ENCODE data around the gene CHMP5.

The CHMP5 gene

DNA sequence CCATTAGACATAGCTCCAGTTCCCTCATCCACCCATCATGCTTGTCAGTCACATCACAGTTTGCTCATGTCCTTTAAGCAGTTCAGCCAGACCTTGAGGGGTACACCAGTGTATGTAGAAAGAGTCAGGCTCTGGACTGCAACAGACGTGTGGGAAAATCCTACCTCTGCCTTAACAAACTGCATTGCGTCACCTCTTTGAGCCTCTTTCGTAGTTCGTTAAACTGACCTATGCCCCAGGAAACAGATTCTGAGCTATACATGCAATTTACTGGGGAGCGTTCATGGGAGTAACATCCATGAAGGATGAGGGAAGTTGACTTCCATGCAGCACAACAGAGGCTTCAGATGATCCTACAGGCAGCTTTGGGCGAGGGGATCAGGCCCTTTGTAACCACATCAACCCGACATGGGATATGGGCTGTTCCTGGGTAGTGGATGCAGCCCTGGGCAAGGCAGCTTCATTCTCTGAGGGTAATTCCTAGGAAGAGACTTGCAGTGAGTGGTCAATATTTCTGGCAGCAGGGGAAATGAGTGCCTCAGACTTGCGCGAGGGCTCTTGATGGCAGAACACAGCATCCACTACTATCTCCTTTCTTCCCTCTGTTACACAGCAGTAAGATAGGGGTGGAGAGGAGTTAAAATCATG is 20.6 kb upstream of the CHMP5 start:
- DNase-seq (ENCODE audit: low spot score), result no peak

DNA sequence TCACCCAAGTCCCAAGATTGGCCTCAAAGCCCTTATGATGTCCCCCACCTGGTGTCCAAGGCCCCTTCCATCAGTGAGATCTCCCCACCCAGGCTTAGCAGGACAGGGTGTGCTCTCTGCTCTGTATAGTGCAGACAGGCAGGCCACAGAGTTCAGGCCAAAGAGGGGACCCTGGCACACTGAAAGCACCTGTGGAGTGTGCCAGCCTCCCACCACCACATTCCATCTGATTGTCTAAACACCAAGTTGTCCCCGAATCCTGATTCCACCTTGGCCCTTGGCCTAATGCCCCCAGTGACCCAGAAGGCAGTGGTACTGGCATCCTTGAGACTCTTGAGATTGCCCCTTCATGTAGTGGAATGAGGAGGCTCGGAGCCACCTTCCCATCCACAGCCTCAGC is 19.5 kb upstream of the CHMP5 start:
- no peak for DNase-seq (ENCODE audit: low spot score)

DNA sequence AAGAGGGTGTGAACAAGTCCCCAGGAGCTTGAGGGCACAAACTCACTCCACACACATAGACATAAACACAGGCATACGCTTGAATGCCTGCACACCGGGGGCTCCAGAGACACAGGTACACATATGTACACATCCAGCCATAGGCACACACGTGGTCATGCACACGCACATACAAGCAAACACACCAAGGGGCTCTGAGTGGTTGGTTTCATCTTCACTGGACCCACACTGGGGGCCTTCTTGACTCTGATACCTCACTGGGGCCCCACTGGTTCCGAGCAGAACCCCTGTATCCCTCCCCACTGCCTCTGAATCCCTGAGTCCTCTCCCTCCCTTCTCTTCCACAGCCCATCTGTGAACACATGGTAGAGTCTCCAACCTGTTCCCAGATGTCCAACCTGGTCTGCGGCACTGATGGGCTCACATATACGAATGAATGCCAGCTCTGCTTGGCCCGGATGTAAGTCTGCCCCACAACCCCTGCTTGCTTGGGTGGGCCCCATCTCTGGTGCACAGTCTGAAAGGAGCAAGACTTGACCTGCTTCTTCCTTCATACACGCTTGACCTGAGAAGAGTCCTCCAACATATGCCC is 18.5 kb upstream of the CHMP5 start:
- no peak for DNase-seq (ENCODE audit: low spot score)

DNA sequence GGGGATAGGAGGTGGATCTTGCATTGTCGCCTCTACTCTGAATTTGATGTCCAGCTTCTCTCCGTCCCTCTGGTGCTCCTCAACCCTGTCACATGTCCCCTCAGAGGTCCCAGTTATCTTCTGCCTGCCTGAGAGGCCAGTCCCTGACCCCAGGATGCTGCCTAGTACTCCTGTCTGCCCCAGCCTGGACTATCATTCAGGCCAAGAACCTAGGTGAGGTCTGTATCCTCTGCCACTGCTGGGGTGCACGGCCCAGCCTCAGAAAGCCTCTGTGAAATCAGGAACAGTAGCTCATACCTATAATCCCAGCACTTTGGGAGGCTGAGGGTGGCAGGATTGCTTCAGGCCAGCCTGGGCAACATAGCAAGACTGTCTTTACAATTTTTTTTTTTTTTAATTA is 16.2 kb upstream of the CHMP5 start:
- no peak for DNase-seq (ENCODE audit: low spot score)

DNA sequence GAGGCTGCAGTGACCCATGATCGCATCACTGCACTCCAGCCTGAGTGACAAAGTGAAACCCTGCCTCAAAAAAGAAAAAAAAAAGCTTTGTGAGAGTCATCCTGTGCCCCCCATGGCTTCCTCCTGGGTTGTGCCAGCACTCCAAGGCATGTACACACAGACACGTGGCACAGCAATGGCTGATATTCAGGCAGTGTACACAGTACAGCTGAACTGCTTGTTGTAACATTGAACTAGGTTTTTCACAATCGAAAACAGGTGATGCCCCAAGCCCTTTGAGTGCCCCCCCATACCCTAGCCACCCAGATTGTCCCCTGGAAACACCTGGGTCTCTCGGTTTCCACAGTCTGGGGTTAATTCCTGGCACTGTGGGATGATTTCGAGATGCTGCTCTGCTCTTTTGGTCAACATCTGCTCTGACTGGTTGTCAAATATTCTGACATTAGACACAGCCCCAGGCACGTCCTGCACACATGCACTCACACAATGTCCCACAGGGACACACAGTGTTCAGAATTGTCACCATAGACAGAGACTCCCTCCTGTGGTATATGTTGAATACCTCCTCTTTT is 15.7 kb upstream of the CHMP5 start:
- no peak for DNase-seq (ENCODE audit: low spot score)

DNA sequence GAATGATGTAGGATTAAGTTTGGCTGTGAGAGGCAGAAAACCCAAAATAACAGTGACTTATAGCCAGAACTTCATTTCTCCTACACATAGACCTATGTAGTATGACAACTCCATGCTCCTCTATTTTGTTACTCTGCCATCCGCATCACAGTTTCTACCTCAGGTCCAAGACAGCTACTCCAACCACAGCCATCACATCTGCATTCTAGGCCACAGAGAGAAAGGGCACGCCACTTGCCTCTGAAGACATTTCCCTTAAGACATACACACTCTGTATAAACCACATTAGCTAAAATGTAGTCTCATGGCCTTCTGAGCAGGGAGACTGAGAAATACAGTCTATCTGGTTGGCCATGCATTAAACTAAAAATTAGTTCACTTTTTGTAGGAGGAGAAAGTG is 14.9 kb upstream of the CHMP5 start:
- no peak for DNase-seq (ENCODE audit: low spot score)

DNA sequence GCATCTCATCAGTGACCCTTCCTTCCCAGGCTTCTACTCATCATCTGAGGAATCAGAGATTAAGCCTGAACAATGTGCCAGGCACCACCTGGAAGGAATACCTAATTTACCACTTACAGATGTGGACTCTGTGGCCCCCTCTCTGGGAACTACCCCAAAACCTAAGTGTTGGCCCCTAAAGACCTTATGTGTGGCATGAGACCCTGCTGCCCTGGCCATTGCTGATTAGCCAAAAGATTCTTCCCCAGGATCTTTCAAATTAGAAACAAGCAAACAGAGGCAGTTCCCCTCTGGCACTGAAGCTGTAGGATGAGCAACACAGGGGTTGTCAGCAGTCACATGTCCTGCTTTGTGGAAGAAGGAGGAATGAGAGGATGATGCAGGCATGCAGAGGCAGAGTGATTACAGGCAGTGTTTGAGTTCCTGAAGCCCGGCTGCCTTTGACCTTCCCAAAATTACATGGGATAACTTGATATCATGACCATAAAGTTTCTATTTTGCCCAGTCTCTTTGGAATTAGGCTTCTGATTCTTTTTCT is 14.3 kb upstream of the CHMP5 start:
- no peak for DNase-seq (ENCODE audit: low spot score)

DNA sequence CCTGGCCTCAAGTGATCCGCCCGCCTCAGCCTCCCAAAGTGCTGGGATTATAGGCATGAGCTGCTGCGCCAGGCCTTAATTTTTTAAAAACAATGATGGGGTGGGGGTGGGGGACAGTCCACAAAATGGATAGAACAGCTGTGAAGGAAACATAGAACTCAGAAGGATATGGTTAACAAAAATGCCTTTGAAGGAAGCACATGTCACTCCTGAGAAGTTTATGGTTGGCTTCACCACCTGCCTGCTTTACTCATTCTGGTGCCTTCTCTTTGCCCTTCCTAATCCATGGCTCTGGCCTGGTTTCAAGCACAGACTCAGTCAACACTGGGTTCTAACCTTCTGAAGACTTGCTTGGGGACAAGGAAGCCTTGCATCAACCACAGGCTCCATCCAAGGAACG is 10.6 kb upstream of the CHMP5 start:
- DNase-seq (ENCODE audit: low spot score), result no peak

DNA sequence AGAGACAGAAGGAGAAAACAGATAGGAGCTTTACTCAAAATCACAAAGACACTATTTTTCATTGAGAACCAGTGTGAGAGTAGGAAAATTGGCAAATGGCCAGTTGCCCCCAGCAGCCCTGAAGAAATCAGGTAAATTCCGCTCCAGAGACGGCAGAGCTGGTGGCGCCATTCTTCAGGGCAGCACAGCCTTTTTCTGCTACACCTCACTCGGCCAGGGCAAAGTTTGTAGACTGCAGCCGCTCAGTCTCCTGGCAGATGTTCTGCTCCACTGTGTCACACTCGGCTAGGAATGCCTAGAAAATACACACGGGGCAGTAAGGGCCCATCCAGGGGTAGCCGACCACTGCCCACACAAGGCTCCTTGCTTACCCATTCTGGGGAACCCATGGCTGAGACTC is 9.8 kb upstream of the CHMP5 start:
- no peak for DNase-seq (ENCODE audit: low spot score)

DNA sequence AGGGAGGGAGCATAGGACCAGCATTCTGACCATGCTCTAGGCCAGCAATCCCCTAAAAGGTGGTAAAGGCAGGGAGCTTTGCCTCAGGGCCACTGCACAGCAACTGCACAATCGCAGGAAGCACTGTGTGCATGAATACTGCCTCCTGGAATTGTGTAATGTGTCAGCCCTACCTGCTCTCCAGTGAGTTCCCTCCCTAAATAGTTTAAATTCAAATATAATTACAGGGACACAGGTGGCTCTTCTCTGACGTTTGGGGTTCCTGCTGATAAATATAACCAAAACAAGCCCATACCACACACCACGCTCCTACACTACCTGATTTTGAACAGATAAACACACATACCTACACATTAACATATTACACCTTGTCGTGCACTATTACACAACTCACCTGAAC is 9.4 kb upstream of the CHMP5 start:
- DNase-seq (ENCODE audit: low spot score), result no peak

DNA sequence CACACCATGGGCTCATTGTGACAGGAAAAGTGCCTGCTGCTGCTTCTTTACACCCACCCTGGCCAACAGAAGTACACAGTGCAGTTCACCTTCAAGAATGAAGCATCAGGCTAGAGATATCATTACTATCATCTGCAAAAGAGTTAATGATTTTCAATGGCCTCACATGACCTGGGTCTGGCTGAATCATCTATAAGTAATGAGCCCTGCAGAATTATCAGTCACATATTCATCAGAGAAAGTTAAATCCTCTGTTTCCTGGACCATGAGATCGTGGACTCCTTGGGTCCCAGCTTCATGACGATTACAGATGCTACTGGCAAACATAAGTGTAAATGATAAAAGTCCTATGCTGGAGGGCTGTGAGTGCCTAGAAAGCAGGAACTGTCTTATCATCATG is 8.6 kb upstream of the CHMP5 start:
- no peak for DNase-seq (ENCODE audit: low spot score)

DNA sequence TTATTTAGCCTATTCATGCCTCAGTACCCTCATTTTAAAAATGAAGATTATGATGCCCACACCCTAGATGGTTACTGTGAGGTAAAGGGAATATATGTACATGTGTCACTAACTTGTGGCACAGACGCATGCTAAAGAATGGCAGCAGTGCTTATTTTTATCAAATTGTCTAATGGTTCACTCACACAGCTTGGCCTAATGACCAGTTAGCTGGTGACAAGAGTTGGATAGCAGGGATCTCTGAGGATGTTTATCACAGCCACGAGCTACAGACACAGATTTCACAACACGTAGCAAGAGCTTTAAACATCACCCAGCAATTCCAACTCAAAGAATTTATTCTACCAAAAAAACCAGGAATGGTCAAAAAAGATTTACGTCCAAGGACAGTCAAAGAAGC is 7.6 kb upstream of the CHMP5 start:
- no peak for DNase-seq (ENCODE audit: low spot score)

DNA sequence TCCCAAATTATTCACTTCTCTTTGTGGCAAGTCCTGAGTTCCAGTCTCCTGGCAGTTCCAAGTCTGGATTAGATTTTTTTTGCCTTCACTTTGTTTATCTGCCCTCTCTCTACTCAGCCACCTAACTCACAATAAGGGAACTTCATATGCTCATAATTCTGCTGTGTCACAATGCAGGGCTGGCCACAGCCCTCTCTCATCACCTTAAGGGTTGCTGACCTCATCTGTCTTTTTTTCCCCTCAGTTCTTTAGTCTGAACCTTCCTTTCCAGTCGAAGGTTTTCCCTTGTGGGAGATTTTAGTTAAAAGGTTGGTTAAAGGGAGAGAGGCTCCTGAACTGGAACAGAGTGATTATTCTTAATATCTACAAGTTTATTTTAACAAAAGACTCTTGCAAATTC is 4.5 kb upstream of the CHMP5 start:
- DNase-seq (ENCODE audit: low spot score), result no peak

DNA sequence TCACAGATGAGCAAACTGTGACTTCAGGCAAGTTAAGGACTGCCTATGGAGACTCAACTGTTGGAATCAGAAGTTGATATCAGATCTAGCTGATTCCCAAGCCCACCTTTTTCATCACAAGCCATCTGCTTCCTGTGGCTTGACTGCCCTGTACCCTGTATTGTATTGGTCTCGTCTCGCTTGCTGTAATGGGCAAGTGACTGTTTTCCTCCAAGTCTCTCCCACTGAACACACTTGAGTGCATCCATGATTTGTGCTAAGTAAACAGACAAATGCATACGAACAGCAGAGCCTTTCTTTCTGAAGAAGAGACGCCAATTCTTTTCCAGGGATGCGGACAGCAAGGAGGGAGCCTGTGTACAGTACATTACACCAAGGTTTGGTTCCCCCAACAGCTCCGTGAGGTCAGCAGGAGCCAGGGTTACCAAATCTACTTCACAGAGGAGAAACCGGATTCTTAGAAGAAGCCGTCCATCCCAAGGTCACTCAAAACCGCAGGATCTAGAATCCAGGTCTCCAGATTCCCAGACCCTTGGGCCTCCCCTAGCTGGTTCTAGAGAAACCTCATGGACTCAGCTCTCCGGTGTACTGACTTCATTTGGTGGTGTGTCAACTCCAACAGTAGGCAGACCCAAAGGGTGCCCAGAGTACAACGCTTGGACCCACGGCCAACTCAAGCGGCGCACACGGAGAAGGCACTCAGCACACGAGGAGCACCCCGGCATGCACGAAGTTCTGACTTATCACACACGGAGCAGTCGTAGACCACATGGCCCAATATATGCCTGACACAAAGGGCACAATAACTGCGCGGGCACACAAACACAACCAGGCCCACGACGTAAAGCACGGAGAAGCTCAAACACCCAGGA is 1.5 kb upstream of the CHMP5 start:
- peak; percentile 14 for DNase-seq (ENCODE audit: low spot score)

DNA sequence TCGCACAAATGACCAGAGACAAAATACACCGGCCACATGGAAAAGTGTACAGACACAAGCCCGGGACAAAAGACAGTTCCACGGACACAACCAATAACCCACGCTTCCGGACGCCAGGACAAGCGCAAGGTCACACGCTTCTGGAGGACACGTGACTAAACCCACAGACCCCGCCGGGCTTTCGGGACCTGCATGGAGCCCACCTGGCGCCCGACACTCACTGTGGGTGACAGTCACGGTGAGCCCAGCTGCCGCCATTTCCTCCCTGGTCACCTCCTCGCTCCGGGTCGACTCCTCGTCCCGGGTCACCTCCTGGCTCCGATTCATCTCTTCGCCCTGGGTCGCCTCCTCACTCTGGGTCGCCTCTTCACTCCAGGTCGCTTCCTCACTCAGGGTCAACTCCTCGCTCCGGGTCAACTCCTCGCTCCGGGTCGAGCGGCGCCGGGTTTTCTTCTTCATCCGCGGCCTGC is 811 bp upstream of the CHMP5 start:
- DNase-seq (ENCODE audit: low spot score), result peak; percentile 17

DNA sequence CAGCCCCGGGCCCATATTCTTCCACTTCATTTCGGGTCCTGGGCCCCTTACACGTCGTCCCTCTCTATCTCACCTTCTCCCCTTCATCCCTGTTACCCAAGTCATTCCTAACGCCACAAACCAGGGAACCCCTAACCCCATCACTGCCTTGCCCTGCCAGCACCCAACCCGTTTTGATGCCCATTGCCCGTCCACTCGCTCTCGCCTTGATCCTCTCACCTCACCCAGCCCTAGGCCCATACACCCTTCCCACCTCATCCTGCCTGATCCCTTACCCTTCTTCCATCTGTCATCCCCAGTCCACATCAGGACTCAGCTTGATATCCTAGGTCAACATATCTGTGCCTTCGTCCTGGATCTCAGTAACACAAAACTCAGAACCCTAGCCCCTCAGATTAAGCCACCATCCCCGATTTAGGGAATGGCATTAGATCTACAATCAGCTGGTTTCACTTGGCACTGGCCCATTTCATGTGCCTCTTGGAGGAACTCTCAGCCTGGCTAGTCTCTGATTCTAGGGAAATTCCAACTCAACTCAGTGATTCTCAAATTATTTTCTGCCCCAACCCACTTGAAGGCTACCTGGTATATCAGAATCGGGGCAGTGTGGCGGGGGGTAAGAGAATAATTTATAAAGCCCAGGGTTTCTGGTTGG is 489 bp downstream of the CHMP5 start:
- DNase-seq (ENCODE audit: low spot score), result no peak

DNA sequence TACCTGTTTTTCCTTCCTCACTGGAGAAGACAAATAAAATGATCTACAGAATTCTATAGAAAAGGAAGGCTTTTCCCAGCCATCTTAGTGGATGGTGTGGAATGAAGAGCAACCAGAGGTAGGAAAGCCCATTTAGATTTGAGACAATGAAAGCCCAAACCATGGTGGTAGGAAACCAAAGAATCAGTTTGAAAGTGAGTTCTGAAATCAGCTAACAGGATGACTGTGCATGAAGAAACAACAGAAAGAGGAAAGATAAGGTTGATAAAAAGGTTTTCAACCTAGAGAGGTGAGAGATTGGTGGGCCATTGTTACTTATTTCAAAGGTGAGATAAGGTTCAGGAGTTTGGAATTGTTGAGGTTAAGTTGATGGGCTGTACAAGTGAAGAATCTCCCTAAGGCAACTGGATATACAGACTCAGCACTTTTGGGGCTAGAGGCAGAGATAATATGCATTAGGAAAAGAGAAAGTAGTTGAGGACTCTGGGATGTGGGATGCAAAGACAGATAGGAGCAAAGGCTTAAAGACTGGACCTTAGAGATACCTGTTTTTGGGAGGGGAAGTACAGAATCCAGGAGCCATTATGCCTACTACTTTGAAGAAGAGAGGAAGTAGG is 2.4 kb downstream of the CHMP5 start:
- DNase-seq (ENCODE audit: low spot score), result no peak

DNA sequence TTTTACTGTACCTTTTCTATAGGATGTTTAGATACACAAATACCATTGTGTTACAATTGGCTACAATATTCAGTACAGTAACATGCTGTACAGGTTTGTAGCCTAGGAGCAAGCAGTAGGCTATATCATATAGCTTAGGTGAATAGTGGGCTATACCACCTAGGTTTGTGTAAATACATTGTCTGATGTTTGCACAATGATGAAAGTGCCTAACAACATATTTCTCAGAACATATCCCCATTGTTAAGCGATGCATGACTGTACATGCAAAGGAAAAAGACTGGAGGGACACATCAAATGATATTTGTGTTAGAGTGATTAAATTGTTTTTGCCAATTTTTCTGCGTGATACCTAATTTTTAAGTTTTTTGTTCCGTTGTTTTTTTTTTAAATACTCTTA is 5.3 kb downstream of the CHMP5 start:
- DNase-seq (ENCODE audit: low spot score), result no peak

DNA sequence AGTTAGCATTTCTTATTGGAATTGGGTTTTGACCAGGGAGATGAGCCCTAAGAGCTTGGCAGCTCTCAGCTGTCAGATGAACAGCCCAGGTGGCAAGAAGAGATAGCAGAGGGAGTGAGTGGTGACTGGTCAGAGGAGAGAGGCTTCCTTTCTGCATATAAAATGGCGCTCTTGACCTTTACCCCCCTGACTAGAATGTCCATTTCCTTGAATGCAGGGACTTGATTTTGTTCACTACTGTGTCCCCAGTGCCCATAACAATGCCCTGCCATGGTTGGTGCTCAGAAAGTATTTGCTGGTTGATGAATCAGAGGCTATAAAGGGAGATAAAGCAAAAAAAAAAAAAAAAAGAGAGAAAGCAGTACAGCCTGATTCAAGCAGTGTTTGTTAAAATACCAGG is 7.2 kb downstream of the CHMP5 start:
- no peak for DNase-seq (ENCODE audit: low spot score)

DNA sequence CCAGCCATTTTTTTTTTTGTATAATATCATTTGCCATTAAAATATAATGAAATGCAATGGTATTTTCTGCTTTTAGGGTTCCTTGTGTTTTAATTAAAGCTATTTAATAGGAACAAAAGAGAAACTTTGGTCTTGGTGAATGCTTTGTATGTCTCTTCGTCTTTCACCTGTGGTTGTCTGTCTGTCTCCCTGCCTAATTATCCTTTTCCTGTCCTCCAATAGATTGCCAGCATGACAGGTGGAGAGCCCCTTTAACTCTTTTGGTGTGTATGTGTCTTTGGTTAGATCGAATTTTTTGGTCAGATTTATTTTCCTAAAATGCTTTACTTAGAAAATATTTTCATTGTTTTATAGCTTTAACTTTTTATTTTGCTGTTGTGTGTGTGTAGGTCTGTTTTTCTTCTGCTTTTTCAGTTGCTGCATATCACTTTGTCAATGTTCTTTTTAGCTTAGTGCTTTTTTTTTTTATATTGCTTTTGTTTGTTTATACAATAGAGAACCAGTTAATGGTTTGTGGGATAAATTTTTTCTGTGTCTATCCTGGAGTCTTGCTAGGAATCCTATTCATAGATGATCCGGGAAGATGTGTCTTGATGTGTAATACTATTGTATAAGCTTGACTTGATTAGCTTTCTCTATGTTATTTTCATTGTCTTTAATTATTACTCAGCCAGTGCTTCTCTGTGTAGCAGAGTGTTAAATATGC is 8.6 kb downstream of the CHMP5 start:
- DNase-seq (ENCODE audit: low spot score), result no peak

DNA sequence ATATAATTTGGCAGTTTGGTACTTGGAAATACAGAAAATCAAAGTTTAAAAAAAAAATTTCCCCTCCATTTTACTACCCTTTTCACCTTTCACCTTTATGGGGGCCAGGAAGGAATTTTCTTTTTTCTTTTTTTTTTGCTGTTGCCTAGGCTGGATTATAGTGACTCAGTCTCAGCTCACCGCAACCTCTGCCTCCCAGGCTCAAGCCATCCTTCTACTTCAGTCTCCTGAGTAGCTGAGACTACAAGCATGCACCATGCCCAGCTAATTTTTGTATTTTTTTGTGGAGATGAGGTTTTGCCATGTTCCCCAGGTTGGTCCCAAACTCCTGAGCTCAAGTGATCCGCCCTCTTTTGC is 9.1 kb downstream of the CHMP5 start:
- no peak for DNase-seq (ENCODE audit: low spot score)

Measured in CD4-positive, alpha-beta T cell treated with Interleukin-2 at 100 ng/mL for 4 hours (primary cell).